SW 1271 (cell line): ENCODE data around the gene MRPL44.
"Not testable (repeated sequence)": the region's sequence is repeated elsewhere in the genome, so short reads cannot be mapped to it uniquely, and the experiment has no call there.

Source experiments
- DNase-seq, 2 experiments: peaks; one replicate each; lab custom pipeline; 2025; lab: John Stamatoyannopoulos, UW

The MRPL44 gene

DNA sequence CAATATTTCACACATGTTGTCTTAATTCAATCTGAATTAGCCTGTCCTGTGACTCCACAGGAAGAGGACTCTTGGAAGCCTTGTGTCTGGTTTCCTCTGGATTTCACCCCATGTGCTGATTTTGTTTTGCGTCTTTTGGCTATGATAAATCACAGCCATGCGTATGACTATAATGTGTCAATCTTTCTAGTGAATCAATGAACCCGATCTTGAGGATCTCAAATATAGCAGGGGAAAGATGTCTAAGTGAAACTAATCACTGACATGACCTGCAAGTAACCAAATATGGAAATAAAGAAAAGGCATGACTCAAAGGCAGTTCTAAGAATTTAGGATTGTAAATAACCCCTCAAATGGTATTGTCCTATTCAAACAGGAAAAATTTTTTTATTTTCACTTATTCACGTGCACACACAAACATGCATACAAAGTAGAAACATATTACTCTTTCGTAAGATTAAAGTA lies 20.4 kb upstream of the MRPL44 start:
- DNase-seq: no peak

DNA sequence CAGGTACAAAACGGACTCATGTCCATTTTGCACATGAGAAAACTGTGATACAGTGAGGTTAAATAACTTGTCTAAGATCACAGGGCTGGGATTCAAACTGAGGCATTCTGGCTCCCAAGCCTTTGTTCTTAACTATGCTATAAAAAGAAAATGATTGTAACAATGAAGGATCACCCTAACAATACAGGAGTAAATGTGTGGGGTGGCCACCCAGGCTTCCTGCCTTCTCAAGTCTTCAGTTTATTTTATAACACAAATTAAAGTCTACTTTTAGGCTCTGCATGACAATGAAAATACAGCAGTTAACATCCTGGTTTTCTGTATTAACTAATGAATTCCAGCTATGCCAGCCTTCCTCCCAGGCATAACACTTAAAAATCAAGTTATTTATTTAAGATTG lies 19.7 kb upstream of the MRPL44 start:
- DNase-seq: no peak

DNA sequence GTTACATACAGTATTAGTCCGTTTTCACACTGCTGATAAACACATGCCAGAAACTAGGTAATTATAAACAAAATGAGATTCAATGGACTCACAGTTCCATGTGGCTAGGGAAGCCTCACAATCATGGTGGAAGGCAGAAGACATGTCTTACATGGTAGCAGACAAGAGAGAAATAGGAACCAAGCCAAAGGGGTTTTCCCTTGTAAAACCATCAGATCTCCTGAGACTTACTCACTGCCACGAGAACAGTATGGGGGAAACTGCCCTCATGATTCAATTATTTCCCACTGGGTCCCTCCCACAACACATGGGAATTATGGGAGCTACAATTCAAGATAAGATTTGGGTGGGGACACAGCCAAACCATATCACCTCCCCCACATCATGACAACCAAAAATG lies 17.8 kb upstream of the MRPL44 start:
- not testable (repeated sequence) for DNase-seq

DNA sequence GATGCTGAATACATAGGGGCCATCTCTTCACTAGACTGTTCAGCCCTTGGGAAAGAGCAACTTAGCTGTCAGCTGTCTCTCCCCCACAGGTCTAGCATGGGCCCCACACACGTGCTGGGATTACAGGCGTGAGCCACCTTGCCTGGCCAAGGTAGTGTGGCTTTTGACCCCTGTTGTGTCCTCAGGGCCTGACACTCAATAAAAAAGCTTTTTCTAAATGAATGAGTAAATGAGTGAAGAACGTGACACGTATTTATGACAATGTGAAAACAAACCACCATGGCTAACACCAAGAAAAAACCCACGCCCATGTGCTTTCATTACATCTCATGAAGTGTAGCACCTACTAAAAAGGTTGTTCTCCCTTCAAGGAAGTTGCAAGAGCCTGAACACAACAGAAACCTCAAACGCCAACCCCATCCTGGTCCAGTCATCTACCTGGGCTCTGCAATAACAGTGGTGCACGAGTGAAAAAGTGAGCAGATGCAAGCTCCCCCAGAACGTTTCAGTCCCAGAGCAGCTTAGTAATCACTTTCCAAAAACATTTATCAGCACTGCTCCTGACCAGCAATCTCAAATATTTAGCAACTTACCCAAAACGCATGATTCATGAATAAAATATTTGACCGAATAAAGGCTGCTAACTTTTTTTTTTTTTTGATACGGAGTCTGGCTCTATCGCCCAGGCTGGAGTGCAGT lies 15.5 kb upstream of the MRPL44 start:
- no peak for DNase-seq

DNA sequence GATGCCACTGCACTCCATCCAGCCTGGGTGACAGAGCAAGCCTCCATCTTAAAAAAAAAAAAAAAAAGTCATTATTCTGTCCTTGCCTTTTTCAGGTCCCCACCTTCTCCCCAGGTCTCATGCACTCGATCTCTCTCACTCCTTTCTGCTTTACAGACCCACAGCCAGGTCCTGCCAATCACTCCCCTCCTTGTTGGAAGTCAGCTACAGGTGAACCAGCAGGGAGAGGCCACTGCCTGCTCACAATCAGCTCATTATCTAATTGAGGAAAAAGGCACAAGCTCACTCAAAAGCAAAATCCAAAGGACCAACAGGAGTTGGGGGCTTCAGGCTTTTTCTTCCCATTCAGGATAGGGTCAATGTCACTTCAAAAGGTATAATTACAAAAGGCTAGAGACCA lies 14.1 kb upstream of the MRPL44 start:
- DNase-seq: no peak

DNA sequence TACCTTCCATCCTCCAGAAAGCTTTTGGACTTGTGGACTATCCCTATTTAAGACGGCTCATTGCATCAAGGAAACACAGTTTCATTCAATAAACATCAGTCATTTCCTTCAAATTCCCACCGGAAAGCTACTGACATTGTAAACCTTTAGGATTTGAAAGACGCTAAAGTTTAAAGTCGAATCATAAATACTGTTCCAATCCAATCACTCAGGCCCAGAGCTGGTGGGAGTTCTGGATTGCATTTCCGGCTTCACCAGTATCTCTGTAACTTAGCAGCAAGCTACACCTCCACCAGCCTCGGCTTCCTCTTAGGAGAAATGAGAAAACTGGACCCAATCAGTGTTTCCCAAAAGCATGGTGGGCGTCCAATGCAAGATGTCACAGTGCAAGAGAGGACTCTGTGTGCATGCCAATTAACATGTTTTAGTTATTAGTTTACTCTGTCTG lies 13.7 kb upstream of the MRPL44 start:
- DNase-seq: peak in 1 of 2 experiments; percentile 64

DNA sequence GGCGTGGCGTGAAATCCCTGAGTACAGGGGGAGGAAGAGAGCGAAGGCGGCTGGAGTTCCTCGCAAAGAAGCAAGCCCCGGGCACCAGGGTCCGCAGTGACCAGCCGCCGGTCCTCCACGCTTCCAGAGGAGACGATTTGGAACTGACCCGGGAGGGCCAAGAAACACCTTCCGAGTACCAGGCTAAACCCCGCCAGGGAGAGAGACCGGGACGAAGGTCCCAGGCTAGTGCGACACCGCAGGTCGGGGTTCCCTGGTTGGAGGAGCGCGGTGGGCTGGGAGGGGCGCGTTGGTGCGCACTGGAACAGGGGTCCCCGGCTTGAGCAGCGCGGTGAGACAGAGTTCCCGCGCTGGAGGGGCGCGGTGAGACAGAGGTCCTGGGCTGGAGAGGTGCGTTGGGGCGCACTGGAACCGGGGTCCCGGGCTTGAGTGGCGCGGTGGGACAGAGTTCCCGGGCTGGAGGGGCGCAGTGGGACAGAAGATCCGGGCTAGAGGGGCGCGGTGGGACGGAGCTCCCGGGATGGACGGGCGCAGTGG lies 13.0 kb upstream of the MRPL44 start:
- DNase-seq: no peak

DNA sequence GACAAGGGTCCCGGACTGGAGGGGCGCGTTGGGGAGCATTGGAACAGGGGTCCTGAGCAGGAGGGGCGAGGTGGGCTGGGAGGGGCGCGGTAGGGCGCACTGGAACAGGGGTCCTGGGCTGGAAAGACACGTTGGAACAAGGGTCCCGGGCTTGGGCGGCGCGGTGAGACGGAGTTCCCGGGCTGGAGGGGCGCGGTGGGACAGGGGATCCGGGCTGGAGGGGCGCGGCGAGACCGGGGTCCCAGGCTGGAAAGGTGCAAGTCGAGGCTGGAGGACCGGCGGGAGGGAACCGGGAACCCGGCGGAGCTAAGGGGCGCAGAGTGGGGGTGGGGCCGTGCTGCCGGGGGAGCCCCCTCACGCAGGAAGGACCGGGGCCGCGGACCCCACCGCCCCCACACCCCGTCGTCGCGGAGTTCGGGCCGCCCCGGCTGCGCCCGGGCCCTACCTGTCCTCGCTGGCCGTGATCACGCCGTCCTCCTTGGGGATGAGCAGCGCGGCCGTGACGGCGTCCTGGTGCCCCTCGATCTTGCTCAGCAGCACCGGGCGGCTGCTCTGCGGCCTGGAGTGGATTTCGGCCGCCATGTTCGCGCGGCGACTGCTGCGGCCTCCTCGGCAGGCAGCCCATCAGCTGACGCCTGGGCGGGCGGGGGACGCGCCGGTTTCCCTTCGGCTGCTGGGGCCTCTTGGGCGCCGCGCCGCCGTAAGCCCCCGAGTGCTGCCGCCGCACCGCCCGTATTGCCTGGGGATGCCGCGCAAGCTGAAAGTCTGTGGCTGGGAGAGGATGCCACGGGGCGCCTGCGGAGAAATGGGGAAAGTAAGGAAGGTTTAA lies 12.3 kb upstream of the MRPL44 start, which contains the start of gene WDFY1:
TSS of gene WDFY1 (minus strand) at position 633 of the 829 bp plus-strand sequence. CDS start at position 582, 51 bp downstream.
- peak; percentile 17 to 76 for DNase-seq

DNA sequence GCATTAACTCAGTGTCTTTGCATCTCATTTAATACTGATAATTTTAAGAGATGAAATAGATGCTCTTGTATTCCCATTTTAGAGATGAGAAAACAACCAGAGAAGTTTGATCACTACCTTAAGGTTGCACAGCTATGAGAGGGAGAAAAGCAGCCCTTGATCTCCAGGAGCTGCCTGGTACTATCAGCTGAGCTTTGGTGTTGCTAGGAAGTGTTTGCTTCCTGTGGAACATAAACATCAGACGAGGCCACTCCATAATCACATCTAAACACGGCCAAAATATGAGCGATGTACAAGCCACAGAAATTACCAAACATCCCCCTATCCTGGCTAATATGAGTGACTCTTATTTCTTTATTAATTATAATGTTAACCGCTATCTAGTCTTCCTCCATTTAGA lies 11.5 kb upstream of the MRPL44 start:
- DNase-seq: no peak

DNA sequence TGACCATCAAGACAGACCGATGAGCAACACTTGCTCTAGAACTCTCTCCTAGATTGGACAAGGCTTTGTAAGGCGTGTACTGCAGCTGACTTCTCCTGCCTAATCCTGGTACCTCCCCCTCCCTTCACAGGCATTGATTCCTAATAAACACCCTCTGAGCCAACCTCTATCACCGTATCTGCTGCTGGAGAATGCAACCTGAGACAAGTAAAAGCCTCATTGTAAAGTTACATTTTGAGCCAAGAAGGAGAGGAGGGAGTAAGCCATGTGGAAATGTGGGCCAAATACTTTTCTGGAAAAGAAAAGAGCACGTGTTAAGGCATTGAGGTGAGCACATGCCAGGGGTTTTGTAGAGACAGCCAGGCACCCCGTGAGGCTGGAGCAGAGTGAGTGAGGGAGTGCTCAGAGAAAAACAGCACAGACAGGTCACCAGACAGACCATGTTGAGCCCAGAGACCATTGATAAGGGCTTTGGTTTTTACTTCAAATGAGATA lies 9.5 kb upstream of the MRPL44 start:
- no peak for DNase-seq

DNA sequence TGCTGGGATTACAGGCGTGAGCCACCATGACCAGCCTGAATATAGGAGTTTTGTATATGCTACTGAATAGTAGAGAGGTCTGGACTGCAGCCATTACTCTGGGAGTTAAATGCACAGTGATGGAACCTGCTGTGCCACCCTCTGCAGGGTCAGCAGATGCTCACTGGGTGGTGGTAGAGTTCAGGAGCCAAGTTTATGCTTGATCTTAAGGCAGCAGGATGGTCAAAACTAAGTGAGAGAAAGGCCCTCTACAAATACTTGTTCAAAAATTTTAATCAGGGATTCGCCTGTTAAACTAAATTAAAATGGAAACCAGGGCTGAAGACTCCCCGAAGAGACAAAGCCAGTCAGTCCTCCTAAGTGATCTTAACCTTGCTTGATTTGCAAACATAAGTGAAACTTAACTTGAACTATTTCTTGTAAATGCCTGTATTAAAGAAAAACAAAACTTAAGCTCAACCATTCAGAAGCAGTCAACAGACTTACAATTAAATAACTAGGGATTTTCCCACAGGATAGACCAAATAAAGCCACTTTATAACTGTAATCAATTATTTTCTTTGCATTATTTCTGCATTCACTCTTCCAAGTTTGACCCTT lies 7.9 kb upstream of the MRPL44 start:
- DNase-seq: peak in 1 of 2 experiments; percentile 14

DNA sequence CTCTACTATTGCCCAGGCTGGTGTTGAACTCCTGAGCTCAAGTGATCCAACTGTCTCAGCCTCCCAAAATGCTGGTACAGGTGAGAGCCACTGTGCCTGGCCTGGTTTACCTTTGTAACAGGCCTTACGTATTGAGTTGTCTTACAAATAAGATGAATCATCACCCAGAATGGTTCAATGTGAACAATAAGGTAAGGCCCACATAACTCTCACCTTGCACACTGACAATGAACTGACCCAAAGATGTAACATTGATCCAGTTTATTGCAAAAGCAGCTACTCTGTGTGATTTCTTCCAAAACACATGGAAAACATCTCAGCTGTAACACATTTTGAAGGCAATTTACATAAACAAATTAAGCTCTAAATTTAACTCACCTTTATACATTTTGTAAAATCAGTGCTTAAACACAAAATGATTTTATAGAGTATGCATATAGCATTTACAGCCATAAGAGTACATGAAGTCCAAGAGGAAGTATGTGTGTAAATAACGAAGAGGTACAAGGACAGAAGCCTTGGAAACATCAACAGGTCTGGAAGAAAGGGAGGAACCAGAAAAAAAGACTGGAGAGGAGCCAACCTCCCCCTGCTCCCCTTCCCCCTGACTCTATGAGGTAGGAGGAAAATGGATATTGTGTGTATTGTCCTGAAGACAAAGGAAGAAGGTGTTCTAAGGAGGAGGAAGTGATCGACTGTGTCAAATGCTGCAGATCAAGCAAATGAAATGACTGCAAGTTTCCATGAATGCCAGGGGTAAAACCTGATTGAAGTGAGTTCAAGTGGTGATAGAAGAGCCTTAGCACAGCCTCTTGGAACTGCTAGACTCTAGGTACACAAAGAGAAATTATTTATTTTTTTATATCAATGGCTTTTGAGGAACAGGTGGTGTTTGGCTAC lies 6.6 kb upstream of the MRPL44 start:
- no peak for DNase-seq

DNA sequence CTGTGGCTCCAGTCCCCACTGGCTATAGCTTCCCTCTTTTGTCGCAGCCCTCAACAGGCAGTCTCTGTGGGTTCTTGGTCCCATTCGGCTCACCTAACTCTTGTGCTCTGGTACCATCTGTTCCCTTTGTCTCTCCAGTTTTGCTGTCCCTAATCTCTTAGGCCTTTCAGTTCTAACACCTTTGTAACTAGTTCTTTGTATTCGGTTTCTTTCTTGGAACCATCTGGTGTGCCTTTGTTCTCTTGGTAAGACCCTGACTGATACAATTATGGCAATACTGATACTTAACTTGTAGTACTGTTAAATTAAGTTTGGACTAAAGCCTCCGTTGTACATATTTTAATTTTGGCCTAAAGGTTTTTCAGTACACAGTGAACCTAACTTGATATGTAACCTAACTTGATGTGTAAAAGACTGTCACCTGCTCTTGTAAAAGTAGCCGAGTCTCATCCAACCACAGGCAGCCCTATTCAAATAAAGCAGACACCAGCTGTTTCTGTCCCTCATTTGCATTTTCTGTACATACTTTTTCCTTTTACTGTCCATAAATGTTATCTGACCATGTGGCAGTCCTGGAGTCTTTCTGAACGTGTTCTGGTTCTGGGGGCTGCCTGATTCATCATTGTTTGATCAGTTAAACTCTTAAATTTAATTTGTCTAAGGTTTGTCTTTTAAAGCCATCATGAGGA lies 4.8 kb upstream of the MRPL44 start:
- no peak for DNase-seq

DNA sequence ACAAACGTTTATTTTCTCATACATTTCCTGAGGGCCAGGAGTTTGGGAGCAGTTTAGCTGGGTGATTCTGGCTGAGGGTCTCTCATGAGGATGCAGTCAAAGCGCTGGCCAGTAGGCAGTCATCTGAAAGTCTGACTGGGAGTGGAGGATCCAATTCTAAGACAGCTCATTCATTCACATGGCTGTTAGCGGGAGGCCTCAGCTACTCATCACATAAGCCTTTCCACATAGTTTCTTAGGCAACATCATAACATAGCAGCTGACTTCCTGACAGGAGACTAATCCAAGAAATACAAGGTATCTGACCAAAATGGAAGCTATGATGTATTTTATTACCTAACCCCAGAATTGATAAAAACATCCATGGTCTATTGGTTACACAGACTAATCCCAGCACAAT lies 2.9 kb upstream of the MRPL44 start:
- no peak for DNase-seq

DNA sequence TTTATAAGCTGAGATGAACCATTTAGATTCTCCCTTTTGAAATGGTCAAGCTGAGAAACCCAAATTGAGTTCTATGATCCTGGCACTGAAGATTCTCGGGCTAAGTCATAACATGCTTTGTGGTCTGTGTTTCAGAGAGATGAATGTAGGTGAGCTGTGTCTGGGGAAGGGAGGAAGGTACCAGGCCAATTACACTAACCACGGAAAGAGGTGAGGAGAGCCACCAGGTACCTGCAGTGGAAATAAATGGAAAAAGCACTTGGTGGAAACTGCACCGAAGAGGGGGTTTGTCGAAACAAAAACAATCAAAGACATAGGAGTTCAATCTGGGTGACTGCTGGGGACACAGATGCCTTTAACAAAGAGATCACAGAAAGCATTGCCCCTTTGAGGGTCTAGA lies 963 bp upstream of the MRPL44 start:
- DNase-seq: no peak

DNA sequence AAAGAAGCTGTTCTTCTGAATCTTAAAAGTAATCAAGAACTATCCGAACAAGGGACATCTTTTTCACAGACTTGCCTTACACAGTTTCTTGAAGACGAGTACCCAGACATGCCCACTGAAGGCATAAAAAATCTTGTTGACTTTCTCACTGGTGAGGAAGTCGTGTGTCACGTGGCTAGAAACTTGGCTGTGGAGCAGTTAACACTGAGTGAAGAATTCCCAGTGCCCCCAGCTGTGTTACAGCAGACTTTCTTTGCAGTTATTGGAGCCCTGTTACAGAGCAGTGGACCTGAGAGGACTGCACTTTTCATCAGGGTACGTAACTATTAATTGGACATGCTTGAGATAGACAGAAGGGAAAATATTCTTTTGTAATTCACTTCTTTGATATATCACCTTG lies 2.4 kb downstream of the MRPL44 start:
- DNase-seq: no peak

DNA sequence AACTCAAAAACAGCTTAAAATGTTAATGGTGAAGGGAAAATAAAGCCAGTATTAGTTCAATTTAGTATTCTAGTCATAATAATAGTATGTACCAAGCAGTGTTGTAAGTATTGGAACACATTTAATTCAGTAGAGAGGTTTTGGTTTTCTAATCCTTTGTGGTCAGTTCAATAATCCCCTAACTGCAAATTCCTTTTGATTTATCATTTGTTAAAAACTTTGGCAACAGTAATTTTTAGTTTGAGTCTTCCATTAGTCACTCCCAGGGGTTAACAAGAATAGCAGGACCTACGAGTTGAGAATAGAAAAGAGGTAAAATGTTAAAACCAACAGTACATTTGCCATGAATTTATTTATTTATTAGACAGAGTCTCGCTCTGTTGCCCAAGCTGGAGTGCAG lies 10.7 kb downstream of the MRPL44 start:
- DNase-seq: no peak

DNA sequence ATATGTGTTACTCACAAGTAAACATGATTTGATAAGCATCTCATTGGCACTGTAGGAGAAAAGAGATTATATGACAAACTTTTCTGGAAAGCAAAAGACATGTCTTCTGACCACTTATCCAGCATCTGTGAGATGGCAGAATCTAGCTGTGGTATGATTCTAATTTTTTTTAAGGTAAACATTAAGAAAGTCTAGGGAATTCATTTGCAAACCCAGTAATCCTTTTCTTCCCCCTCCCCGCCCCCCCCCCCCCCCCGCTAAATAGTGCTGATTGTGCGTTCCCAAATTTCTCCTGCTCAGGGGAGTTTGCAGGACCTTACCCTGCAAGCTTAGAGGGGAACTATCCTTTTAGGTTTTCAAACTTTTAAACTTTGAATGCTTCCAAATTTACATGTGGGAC lies 12.1 kb downstream of the MRPL44 start:
- DNase-seq: no peak

DNA sequence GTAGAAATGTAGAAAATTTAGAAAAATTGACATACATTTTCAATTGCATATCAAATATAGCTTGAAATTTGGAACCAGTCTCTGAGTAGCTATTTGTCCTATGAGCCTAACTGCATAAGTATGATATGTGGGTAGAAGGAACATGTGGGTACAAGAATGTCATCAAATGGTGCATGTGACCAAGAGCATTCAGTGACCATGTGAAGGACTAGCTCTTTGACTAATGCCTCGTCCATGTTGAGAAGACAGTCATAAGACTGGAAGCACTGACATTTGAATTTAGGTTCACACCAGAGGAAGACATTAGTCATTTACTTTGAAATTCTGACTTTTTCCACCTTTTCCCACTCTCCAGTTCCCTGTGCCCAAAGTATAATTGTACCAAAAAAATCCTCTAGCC lies 12.6 kb downstream of the MRPL44 start:
- no peak for DNase-seq

DNA sequence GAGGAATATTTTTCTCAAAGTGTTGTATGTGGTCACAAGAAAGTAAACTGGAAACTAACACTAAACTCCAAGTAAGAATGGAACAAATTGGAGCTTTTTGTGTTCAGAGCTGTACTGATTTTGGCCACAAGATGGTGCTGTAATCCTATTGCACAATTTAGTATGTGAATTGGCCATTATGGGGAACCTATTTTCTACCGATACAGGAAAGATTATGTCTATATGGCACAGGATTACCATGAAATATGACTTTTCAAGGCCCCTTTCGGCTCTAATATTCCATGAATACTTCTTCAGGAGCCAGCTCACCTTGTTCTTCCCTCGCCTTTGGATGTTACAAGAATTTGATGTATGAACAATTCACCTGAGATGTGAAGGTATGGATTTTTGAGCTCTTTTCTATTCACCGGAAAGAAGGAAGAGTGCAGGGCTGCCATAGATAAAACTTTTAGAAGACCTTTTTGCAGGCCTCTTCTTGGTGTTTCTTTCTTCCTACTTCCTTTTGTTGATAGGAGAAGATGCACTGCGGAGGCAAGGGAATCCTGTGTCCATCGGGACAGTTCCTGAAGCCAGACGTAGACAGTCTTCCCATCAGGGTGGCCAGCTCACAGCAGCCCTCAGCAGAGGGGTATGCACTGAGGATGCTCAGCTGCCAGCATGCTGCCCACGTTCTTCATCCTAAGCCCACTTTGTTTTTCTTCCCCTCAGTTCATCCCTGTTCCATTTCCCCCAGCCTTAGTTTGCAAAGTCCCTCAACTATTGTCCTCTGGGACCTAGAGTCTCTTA lies 13.3 kb downstream of the MRPL44 start:
- DNase-seq: peak in 1 of 2 experiments; percentile 50
